HEK293 (cell line): ENCODE results near the gene DDC.

ENCODE experiments used
- CTCF ChIA-PET: fragments of 350-600 bp; formaldehyde crosslinking; extraction: SDS; loops from one replicate; lab custom pipeline; 2021; ENCODE audit warnings: antibody characterized with exemption; lab: Yijun Ruan, JAX
- POLR2A ChIA-PET: fragments of 300-600 bp; formaldehyde crosslinking; extraction: SDS; loops from one replicate; lab custom pipeline; 2020; ENCODE audit warnings: antibody characterized with exemption, inconsistent platforms; lab: Yijun Ruan, JAX
- H3K27ac ChIP-seq: fragments of 200-500 bp; sonication (Bioruptor generic); 2 replicates; pipeline ENCODE4 v1.5.1; 2014; ENCODE audit warnings: low read depth, low read length, control low read depth, inconsistent platforms; ENCODE audit errors: extremely low read depth
- H3K36me3 ChIP-seq, 2 experiments: fragments of 200-500 bp in 1 of 2; sonication (Bioruptor generic) in 1 of 2; 1 replicate in 1 of 2; 2 replicates in 1 of 2; pipeline ENCODE4 v1.5.1; 2014 to 2017; ENCODE audit warnings: inconsistent platforms in 2 of 2, low read length in 2 of 2; ENCODE audit not compliant: control insufficient read depth in 2 of 2, insufficient read depth in 1 of 2
- H3K4me1 ChIP-seq: fragments of 200-500 bp; sonication (Bioruptor generic); 2 replicates; pipeline ENCODE4 v1.5.1; 2014; ENCODE audit warnings: mild to moderate bottlenecking, low read length, inconsistent platforms; ENCODE audit not compliant: control insufficient read depth, insufficient read depth
- H3K4me3 ChIP-seq: 2 replicates; pipeline ENCODE4 v1.5.1; 2011; ENCODE audit warnings: low read depth, mild to moderate bottlenecking, control low read depth, low read length, moderate library complexity
- H3K9me3 ChIP-seq: fragments of 200-500 bp; sonication (Bioruptor generic); 2 replicates; pipeline ENCODE4 v1.5.1; 2014; ENCODE audit warnings: low read depth, low read length, inconsistent platforms; ENCODE audit not compliant: control insufficient read depth, insufficient read depth
- EGR2 ChIP-seq: fragments of 450-650 bp; formaldehyde crosslinking; IDR thresholded peaks from 2 replicates; pipeline ENCODE4 v1.5.1; 2016; ENCODE audit warnings: low read depth, missing biosample characterization, missing genetic modification characterization
- PRDM10 ChIP-seq: fragments of 450-650 bp; formaldehyde crosslinking; IDR thresholded peaks from 2 replicates; pipeline ENCODE4 v1.5.1; 2016; ENCODE audit warnings: missing biosample characterization, missing genetic modification characterization
- ZBTB17 ChIP-seq: fragments of 450-650 bp; formaldehyde crosslinking; IDR thresholded peaks from 2 replicates; pipeline ENCODE4 v1.5.1; 2016; ENCODE audit warnings: missing biosample characterization, missing genetic modification characterization
- ZNF169 ChIP-seq: fragments of 450-650 bp; formaldehyde crosslinking; IDR thresholded peaks from 2 replicates; pipeline ENCODE4 v1.5.1; 2016; ENCODE audit warnings: missing biosample characterization, missing genetic modification characterization
- ZNF174 ChIP-seq: fragments of 450-650 bp; formaldehyde crosslinking; IDR thresholded peaks from 2 replicates; pipeline ENCODE4 v1.5.0; 2017; ENCODE audit warnings: missing biosample characterization, mild to moderate bottlenecking, missing genetic modification characterization
- ZNF211 ChIP-seq: fragments of 450-650 bp; formaldehyde crosslinking; IDR thresholded peaks from 2 replicates; pipeline ENCODE4 v1.5.1; 2016; ENCODE audit warnings: low read depth, missing biosample characterization, missing genetic modification characterization
- ZNF37A ChIP-seq: fragments of 450-650 bp; IDR thresholded peaks from 2 replicates; pipeline ENCODE4 v1.5.1; 2018; ENCODE audit warnings: missing biosample characterization, missing genetic modification characterization
- ZNF426 ChIP-seq: fragments of 450-650 bp; formaldehyde crosslinking; IDR thresholded peaks from 2 replicates; pipeline ENCODE4 v1.5.1; 2017; ENCODE audit warnings: missing biosample characterization, missing genetic modification characterization, mild to moderate bottlenecking, inconsistent platforms, moderate library complexity
- ZNF596 ChIP-seq: fragments of 450-650 bp; IDR thresholded peaks from 2 replicates; pipeline ENCODE4 v1.5.0; 2018; ENCODE audit warnings: missing biosample characterization, mild to moderate bottlenecking, missing genetic modification characterization, moderate library complexity
- ZNF670 ChIP-seq: fragments of 450-650 bp; formaldehyde crosslinking; IDR thresholded peaks from 2 replicates; pipeline ENCODE4 v1.5.1; 2016; ENCODE audit warnings: missing biosample characterization, missing genetic modification characterization, low read depth
- ZSCAN18 ChIP-seq: fragments of 450-650 bp; formaldehyde crosslinking; IDR thresholded peaks from 2 replicates; pipeline ENCODE4 v1.5.1; 2016; ENCODE audit warnings: missing biosample characterization, missing genetic modification characterization
- TF ChIP-seq, protein P1 (sequence below): fragments of 450-650 bp; formaldehyde crosslinking; IDR thresholded peaks from 2 replicates; pipeline ENCODE4 v1.5.1; 2016; ENCODE audit warnings: missing biosample characterization, missing genetic modification characterization
- TF ChIP-seq, protein P2 (sequence below): fragments of 450-650 bp; formaldehyde crosslinking; IDR thresholded peaks from 2 replicates; pipeline ENCODE4 v1.5.1; 2016; ENCODE audit warnings: missing biosample characterization, missing genetic modification characterization
- TF ChIP-seq, protein P3 (sequence below): fragments of 450-650 bp; formaldehyde crosslinking; IDR thresholded peaks from 2 replicates; pipeline ENCODE4 v1.5.1; 2016; ENCODE audit warnings: missing biosample characterization, missing genetic modification characterization
- TF ChIP-seq, protein P4 (sequence below): fragments of 450-650 bp; formaldehyde crosslinking; IDR thresholded peaks from 2 replicates; pipeline ENCODE4 v1.5.1; 2016; ENCODE audit warnings: missing biosample characterization, missing genetic modification characterization

The DDC gene

GRCh38 chr7:50599385-50599784 lies 34.2 kb upstream of the DDC start (continued):
- TF ChIP-seq PRDM10 (tag by site-specific recombination), result no peak
- TF ChIP-seq, protein P1, sequence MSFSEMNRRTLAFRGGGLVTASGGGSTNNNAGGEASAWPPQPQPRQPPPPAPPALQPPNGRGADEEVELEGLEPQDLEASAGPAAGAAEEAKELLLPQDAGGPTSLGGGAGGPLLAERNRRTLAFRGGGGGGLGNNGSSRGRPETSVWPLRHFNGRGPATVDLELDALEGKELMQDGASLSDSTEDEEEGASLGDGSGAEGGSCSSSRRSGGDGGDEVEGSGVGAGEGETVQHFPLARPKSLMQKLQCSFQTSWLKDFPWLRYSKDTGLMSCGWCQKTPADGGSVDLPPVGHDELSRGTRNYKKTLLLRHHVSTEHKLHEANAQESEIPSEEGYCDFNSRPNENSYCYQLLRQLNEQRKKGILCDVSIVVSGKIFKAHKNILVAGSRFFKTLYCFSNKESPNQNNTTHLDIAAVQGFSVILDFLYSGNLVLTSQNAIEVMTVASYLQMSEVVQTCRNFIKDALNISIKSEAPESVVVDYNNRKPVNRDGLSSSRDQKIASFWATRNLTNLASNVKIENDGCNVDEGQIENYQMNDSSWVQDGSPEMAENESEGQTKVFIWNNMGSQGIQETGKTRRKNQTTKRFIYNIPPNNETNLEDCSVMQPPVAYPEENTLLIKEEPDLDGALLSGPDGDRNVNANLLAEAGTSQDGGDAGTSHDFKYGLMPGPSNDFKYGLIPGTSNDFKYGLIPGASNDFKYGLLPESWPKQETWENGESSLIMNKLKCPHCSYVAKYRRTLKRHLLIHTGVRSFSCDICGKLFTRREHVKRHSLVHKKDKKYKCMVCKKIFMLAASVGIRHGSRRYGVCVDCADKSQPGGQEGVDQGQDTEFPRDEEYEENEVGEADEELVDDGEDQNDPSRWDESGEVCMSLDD (tag by site-specific recombination), result no peak
- TF ChIP-seq ZBTB17 (tag by site-specific recombination), result no peak
- TF ChIP-seq, protein P2, sequence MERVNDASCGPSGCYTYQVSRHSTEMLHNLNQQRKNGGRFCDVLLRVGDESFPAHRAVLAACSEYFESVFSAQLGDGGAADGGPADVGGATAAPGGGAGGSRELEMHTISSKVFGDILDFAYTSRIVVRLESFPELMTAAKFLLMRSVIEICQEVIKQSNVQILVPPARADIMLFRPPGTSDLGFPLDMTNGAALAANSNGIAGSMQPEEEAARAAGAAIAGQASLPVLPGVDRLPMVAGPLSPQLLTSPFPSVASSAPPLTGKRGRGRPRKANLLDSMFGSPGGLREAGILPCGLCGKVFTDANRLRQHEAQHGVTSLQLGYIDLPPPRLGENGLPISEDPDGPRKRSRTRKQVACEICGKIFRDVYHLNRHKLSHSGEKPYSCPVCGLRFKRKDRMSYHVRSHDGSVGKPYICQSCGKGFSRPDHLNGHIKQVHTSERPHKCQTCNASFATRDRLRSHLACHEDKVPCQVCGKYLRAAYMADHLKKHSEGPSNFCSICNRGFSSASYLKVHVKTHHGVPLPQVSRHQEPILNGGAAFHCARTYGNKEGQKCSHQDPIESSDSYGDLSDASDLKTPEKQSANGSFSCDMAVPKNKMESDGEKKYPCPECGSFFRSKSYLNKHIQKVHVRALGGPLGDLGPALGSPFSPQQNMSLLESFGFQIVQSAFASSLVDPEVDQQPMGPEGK (tag by site-specific recombination), result no peak
- no peak for TF ChIP-seq ZNF426
- no peak for TF ChIP-seq ZNF169 (tag by site-specific recombination)
- TF ChIP-seq, all 188 proteins: peak for 0

DNA sequence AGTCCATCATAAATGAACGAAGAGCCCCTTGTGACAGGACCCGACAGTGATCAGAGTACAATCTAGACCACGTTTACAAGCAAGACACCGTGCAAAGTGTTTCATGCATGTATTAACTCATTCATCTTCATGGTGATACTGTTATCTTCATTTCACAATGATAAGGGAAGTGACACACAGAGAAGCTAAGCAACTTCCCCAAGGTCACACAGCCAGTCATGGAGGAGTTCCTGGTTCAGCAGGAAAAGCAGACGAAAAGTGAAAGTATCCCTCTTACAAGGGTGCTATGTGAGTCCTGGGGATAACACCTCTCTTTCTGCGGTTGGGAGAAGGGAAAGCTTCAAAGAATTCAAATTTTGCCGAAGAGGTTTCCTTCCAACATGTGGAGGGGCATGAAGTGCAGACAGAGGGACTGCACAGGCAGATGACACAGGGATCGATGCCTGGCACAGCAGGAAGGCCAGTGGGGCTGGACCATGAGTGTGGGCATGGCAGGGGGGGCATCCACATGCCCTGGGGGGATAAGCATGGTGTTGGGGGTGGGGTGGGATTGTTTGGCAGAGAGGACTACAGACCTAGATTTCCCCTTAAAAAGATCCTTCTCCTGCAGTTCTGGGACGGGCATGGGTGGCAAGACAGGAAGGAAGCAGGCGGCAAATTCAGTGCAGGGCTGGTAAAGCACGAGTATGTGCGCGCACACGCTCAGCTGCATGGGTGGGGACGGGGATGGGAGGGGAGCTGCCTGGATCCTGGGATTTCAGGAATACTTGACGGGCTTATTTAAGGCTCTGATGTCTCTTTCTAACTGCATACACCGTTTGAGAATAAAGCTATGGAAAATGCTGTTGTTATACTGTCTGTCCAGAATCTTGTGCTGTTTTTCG lies 33.5 kb upstream of the DDC start:
- Histone ChIP-seq H3K4me3 (no peak overlapping the region), H3K27ac (no peak overlapping the region), H3K36me3 (peaks cover 0 to 44% of the 10 kb centered on the region in 2 experiments), H3K9me3 (no peaks in the 10 kb centered on the region), H3K4me1 (no peaks in the 10 kb centered on the region)
- POLR2A ChIA-PET, result no interaction called here
- no peak for TF ChIP-seq ZNF174 (tag by site-specific recombination)
- TF ChIP-seq ZNF37A (tag by site-specific recombination), result no peak
- TF ChIP-seq, protein P3, sequence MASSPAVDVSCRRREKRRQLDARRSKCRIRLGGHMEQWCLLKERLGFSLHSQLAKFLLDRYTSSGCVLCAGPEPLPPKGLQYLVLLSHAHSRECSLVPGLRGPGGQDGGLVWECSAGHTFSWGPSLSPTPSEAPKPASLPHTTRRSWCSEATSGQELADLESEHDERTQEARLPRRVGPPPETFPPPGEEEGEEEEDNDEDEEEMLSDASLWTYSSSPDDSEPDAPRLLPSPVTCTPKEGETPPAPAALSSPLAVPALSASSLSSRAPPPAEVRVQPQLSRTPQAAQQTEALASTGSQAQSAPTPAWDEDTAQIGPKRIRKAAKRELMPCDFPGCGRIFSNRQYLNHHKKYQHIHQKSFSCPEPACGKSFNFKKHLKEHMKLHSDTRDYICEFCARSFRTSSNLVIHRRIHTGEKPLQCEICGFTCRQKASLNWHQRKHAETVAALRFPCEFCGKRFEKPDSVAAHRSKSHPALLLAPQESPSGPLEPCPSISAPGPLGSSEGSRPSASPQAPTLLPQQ, result no peak
- no peak for TF ChIP-seq ZNF211 (tag by site-specific recombination)
- TF ChIP-seq ZNF670, result no peak
- TF ChIP-seq EGR2 (tag by site-specific recombination), result no peak
- no peak for TF ChIP-seq ZSCAN18 (tag by site-specific recombination)
- TF ChIP-seq, protein P4, sequence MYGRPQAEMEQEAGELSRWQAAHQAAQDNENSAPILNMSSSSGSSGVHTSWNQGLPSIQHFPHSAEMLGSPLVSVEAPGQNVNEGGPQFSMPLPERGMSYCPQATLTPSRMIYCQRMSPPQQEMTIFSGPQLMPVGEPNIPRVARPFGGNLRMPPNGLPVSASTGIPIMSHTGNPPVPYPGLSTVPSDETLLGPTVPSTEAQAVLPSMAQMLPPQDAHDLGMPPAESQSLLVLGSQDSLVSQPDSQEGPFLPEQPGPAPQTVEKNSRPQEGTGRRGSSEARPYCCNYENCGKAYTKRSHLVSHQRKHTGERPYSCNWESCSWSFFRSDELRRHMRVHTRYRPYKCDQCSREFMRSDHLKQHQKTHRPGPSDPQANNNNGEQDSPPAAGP (tag by site-specific recombination), result no peak
- TF ChIP-seq ZNF596 (tag by site-specific recombination), result no peak
- CTCF ChIA-PET, result interaction anchor here (0.6 to 1.9 kb wide), 6 partner anchors 30 to 564 kb away, joined by 3 to 7 read pairs (median 5); no protein-coding TSS in a partner anchor
